H1 (cell line): ENCODE data around the gene PRKN. TPM values are rescaled to one million over a fixed set of nuclear protein-coding genes. Genes with fewer than 3 reads are reported as not detected.

Source experiments
- CBX8 ChIP-seq: fragments of 300-800, 300-1000 bp; sonication (generic); IDR thresholded peaks from 2 replicates; pipeline ENCODE4 v1.7.1; 2016; ENCODE audit warnings: low read depth, low read length, borderline replicate concordance
- CHD7 ChIP-seq: fragments of 300-600 bp; sonication (generic); IDR thresholded peaks from 2 replicates; pipeline ENCODE4 v1.7.1; 2012; ENCODE audit warnings: low read length, moderate library complexity, mild to moderate bottlenecking, inconsistent platforms; ENCODE audit not compliant: insufficient replicate concordance
- TEAD4 ChIP-seq: IDR thresholded peaks from 2 replicates; pipeline ENCODE4 v1.6.1; 2012; ENCODE audit warnings: low read depth, low read length, inconsistent platforms, mixed read lengths
- polyA plus RNA-seq, 7 experiments: library from polyadenylated mRNA; depleted of rRNA in 3 of 7; stranded (reverse) in 5 of 7; unstranded in 2 of 7; fragments of >200 nt in 5 of 7; fragments of 200-250 nt in 2 of 7; gene quantifications; 1 replicate in 5 of 7; 2 replicates in 1 of 7; 4 replicates in 1 of 7; pipeline versions ENCODE4 v1.2.1 to v1.2.3, GENCODE V29; 2011 to 2013; ENCODE audit warnings: missing spikeins in 2 of 7, mixed read lengths in 2 of 7
- total RNA-seq: library from RNA; stranded (reverse); fragmentation: NEBNext Ultra II Directional; extraction: Animal tissue kit (Norgen Biotek cat#: 25700); gene quantifications from 2 replicates; pipeline ENCODE4 v1.2.1, GENCODE V29; 2021

Gene PRKN
- total and polyA plus RNA-seq, 2 of the 8 experiments (the other 6 are each of a cell fraction or from before 2014, with no cell fraction given), result 0.13 to 0.29 TPM

GRCh38 chr6:161422710-161423680 lies 1304.6 kb downstream of the PRKN start (continued):
- no peak for TF ChIP-seq CHD7
- TF ChIP-seq TEAD4, result no peak
- TF ChIP-seq CBX8, result no peak
- TF ChIP-seq, all 59 proteins: peak for 0
